GM12878 (cell line): Measurements from ENCODE around the gene ATP5F1D.

Experiments
- CHD1 ChIP-seq: IDR thresholded peaks from 2 replicates; pipeline ENCODE4 v1.6.1; 2012; ENCODE audit warnings: low read depth, low read length, improper control_type of control experiment
- EP300 ChIP-seq, 2 experiments: fragments of 150-350 bp in 1 of 2; IDR thresholded peaks; 2 replicates each; pipeline ENCODE4 v1.6.1; 2011 to 2012; ENCODE audit warnings: low read depth in 2 of 2, low read length in 2 of 2, borderline replicate concordance in 1 of 2, improper control_type of control experiment in 1 of 2, inconsistent platforms in 1 of 2; ENCODE audit not compliant: control insufficient read depth in 1 of 2
- POLR2A ChIP-seq: IDR thresholded peaks from 2 replicates; pipeline ENCODE4 v1.6.1; 2011; ENCODE audit warnings: low read depth, mild to moderate bottlenecking, low read length
- POLR2AphosphoS2 ChIP-seq: IDR thresholded peaks from 2 replicates; pipeline ENCODE4 v1.6.1; 2011; ENCODE audit warnings: low read depth, mild to moderate bottlenecking, low read length, improper control_type of control experiment, moderate library complexity
- TAF1 ChIP-seq: IDR thresholded peaks from 2 replicates; pipeline ENCODE4 v1.6.1; 2011; ENCODE audit warnings: mild to moderate bottlenecking, low read depth, low read length, borderline replicate concordance
- ZBTB40 ChIP-seq: fragments of 450-650 bp; IDR thresholded peaks from 2 replicates; pipeline ENCODE4 v1.6.1; 2016; ENCODE audit warnings: mild to moderate bottlenecking, moderate library complexity, borderline replicate concordance
- ZNF274 ChIP-seq: IDR thresholded peaks from one replicate; pipeline ENCODE4 v1.8.0; 2011; ENCODE audit not compliant: insufficient read length, insufficient read depth

- TF ChIP-seq EP300 (IDR thresholded peaks at IDR 0.05; ENCODE audit: borderline replicate concordance in 1 of 2, control insufficient read depth in 1 of 2, low read depth in 2 of 2, low read length in 2 of 2) (no peak), ZBTB40 (no peak), POLR2A (no peak), CHD1 (no peak), TAF1 (no peak), POLR2AphosphoS2 (no peak), ZNF274 (no peak)
These were observed 26.1 kb downstream of the ATP5F1D start for GRCh38 chr19:1267477-1268225.
